ENCODE results near the gene DBP.
A peak's percentile ranks its signal among the peaks of the same experiment; 100 is the strongest.
"Not testable (repeated sequence)": the region's sequence is repeated elsewhere in the genome, so short reads cannot be mapped to it uniquely, and the experiment has no call there.

DBP gene

DNA sequence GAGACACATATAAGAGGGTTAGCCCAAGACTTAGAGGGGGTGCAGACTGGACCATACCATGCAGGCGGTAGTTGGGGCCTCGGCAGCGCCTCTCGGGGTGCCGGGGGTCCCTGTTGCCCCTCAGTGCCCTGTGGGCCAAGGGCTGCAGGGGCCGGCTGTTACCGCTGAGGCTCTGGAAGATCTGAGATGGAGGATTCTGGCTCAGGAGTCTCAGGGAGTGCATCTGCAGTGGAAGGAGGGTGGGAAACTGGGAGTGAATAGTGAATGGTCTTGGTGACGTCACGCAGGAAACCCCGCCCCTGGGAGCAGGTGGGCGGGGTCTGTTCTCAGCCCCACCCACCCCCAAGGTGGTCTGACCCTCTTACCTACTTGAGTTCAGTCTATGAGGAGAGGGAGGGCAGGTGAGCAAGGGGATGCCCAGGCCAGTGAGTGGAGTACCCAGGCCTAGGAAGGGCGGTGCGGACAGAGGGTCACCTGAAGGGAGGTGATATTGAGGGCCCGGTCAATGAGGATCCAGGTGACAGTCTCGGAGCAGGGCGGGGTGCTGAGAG lies 1.7 kb upstream of the DBP start:
- DNase-seq = no peak

DNA sequence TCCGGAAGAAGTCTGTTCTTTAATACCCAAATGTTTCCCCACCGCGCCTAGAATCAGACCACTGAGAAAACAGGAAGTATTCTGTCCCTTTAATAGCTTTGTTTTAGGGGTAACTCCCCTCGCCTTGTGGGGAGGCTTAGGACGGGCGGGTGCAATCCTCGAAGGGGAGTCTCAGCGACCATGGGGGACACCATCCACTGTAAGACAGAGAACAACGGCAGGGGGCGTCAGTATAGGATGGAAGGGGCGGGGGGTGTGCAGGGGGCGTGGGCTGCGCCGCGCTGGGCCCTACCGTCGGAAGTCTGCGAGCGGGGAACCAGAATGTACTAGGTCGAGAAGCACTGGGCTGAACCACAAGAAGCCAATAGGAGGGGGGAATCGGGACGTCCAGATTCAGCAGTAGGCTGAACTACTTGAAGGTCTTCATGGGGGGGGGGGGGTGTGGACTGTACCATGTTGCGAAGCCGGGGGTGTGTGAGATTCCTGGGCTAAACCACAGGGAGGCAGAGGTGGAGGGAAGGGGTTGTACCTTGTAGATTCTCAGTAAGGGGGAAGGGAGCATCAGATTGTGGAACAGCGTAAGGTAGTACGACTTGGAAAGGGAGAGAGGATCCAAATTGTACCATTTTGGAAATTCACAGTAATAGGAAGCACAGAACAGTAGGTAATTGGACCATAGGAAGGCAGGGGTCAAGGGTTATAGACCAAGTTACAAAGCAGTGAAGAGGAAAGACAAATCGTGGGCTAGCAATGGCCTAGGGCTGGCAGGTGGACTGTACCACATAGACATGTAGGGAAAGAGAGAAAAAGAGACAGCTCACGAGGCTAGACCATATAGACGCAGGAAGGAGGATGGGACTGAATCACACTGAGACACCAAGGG lies 1.0 kb upstream of the DBP start:
- peak; percentile 87 for DNase-seq

DNA sequence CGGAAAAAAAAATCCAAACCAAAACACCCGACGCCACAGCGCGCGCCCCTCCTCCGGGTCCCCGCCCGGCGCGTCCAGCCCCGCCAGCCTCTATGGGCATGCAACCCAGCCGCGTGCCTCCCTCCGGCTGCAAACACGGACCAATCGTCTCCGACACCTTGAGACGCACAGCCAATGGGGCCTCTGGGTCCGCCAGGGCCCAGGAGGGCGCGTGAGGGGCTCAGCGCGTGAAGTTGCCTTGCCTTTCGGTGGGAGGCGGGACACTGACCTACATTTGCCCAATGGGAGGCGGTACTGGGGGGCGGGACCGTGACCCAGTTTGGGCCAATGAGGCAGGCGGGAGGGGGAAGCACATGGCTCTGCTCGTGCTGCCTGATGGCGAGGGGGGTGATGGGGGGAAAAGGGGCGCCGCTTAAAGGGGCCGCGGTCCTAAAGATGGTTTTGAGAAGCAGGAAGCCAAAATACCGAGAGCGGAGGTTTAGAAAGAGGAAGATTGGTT lies 319 bp upstream of the DBP start:
- DNase-seq = peak; percentile 96

DNA sequence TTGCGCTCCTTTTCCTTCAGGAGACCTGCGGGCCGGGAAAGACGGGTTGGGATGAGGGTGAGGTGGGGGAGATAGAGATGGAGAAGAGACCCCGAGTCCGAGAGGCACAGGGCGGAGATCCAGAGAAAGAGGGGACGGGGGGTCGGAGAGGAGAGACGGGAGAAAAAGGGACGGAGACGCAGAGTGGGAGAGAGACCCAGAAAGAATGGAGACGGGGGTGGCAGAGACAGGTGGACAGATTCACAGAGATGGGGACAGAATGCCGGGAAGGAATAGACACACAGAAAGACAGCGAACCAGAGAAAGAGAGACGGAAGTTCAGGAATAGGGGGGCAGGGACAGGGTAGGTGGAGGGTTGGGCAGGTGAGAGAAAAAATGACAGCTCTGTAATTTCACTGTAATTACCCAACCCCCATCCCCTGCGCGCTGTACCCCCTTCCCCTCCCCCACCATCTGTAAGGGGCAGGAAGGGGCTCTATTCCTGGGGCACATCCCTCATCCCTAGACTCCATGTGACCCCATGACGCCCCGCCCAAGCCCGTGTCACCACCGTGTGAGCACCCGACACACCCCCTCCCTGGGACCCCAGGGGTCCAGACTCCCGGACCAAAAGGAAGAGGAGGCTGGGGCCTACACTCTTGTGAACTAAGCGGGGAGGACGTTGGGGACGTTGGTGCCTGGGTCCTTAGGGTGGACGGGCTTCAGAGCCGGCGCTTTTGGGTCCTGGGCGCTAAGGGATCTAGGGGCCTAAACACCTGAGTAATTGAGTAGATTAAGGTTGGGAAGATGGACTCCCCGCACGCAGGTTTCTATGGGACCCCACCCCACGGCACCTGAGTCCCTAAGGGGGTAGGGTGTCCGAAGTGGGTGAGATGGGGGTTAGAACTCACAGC lies 967 bp downstream of the DBP start:
- DNase-seq = no peak

DNA sequence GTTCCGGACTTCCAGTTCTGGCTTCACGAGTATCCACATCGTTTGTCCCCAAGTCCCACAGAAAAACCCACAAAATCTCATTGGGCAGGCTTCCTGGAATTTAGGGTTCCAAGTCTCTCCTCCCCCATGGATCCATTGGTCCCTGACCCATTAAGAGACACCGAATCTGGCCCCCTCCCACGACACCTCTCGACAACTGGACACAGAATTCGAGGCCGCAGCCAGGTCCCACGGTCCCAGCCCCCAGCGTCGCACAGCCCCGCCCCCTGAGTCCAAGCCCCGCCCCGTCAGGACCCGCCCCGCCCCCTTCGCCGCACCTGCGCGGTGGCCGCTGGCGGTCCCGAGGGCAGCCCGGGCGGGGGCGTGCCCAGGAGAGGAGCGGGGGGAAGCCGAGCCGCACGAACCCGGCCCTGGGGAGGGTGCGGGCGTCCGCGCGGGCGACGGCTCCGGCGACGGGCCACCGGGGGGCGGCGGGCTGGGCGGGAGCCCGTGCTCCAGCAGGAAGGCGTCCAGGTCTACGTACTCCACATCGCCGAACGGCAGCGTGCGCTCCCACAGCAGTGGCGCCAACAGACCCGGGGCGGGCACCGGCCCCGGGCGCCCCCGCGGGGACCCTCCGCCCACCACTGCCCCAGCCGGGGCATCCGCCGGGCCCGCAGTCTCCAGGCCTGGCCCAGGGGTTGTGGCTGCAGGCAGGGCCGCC lies 1.8 kb downstream of the DBP start:
- DNase-seq = peak; percentile 18

- DNase-seq = peak; percentile 88
Measured at GRCh38 chr19:48634424-48635262, 2.5 kb downstream of the DBP start.

- no peak for DNase-seq
Measured at GRCh38 chr19:48634036-48634342, 3.2 kb downstream of the DBP start.

GRCh38 chr19:48633148-48634035 lies 3.8 kb downstream of the DBP start:
- DNase-seq = no peak

- no peak for DNase-seq
Measured at GRCh38 chr19:48632692-48633147, 4.5 kb downstream of the DBP start.

- DNase-seq = not testable (repeated sequence)
Measured at GRCh38 chr19:48632286-48632685, 4.9 kb downstream of the DBP start.

GRCh38 chr19:48631225-48631624 lies 6.0 kb downstream of the DBP start:
- no peak for DNase-seq

GRCh38 chr19:48630296-48631063 lies 6.7 kb downstream of the DBP start:
- DNase-seq = no peak

GRCh38 chr19:48629599-48630295 lies 7.4 kb downstream of the DBP start:
- peak; percentile 13 for DNase-seq

DNA sequence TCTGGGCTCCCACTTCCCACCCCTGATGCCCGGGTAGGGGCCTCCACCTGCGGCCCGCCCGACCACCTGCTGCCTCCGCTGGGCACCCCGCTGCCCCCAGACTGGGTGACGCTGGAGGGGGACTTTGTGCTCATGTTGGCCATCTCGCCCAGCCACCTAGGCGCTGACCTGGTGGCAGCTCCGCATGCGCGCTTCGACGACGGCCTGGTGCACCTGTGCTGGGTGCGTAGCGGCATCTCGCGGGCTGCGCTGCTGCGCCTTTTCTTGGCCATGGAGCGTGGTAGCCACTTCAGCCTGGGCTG lies 7.9 kb downstream of the DBP start:
- no peak for DNase-seq

- no peak for DNase-seq
Measured at GRCh38 chr19:48628486-48629296, 8.5 kb downstream of the DBP start.

DNA sequence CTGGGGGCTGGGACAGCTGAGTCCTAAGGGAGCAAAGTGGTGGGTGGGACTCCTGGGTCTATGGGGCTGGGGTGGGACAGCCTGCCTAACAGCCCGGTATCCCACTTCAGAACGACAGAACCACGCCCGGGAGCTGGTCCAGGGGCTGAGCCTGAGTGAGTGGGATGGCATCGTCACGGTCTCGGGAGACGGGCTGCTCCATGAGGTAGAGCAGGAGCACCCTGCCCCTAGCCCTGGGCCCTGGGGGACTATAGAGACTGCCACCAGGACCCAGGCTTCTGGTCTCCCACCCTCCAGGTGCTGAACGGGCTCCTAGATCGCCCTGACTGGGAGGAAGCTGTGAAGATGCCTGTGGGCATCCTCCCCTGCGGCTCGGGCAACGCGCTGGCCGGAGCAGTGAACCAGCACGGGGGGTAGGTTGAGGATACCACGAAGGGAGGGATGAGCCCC lies 9.3 kb downstream of the DBP start:
- no peak for DNase-seq

GRCh38 chr19:48627201-48627864 lies 9.8 kb downstream of the DBP start:
- DNase-seq = no peak

DNA sequence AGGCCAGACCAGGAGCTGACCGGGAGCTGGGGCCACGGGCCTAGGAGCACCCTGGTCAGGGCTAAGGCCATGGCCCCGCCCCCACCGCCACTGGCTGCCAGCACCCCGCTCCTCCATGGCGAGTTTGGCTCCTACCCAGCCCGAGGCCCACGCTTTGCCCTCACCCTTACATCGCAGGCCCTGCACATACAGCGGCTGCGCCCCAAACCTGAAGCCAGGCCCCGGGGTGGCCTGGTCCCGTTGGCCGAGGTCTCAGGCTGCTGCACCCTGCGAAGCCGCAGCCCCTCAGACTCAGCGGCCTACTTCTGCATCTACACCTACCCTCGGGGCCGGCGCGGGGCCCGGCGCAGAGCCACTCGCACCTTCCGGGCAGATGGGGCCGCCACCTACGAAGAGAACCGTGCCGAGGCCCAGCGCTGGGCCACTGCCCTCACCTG lies 11.3 kb downstream of the DBP start:
- no peak for DNase-seq
